ENCODE results near the gene YBEY. TPM values are rescaled to one million over a fixed set of nuclear protein-coding genes. Genes with fewer than 3 reads are reported as not detected.

YBEY gene
- polyA plus RNA-seq, 1 experiment, result 31.2 TPM

DNA sequence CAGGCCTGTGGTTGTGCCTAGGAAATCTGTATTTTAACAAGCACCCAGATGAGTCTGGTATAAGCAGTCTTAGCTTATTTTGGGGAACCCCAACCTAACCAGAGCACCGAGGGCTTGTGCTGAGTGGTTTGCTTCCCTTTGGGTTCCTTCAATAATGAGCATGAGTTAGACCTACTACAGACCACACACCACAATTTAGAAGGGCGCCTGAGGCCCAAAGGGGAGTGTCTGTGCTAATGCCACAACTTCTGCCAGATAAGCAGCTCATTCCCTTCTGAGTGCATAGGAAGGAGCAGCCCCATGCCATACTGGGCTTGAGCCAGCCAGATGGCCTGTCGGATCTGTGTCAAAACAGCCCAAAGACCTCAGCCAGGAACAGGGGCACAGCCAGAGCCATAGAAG, 42.2 kb upstream of the YBEY start:
- no peak overlapping the region for H3K27ac ChIP-seq (ENCODE audit: low read depth, low read length)
- H3K4me3 ChIP-seq (ENCODE audit: low read depth, low read length), result no peak overlapping the region
- DNase-seq (ENCODE audit: low read depth, low spot score), result no peak
- no peak for TF ChIP-seq CTCF (IDR thresholded peaks at IDR 0.05; ENCODE audit: low read depth, low read length)
- H3K9me3 ChIP-seq (ENCODE audit: control insufficient read depth, insufficient read depth, low read length), result no peaks in the 10 kb centered on the region
- POLR2A ChIA-PET, result no interaction called here
- H3K27me3 ChIP-seq (ENCODE audit: control insufficient read depth, insufficient read depth, low read length), result no peaks in the 10 kb centered on the region
- CTCF ChIA-PET, result interaction anchor here (1.0 to 1.5 kb wide), 2 partner anchors 91 to 101 kb away, joined by 3 to 5 read pairs; no protein-coding TSS in a partner anchor

DNA sequence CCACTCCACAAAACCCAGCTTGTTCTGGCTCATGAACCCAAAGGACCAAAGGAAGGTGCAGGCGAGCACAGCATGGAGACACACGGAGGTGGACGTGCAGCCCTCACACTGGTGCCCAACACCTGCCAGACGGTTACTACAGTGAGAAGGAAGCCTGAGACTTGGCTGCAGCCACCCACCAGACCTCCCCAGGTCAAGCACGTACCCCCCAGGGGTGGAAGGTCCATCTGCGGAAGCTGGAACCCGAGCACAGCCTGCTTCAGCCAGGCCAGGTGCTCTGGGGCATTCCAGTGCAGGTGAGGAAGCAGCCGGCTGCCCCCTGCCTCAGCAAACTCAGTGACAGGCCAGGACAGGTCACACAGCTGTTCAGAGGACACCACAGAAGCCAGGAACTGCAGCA, 41.5 kb upstream of the YBEY start:
- ChIA-PET CTCF (interaction anchor here (1.5 kb wide), 1 partner anchor 101 kb away, joined by 5 read pairs; no protein-coding TSS in a partner anchor), POLR2A (no interaction called here)
- no peaks in the 10 kb centered on the region for H3K9me3 ChIP-seq (ENCODE audit: control insufficient read depth, insufficient read depth, low read length)
- no peak for TF ChIP-seq CTCF (IDR thresholded peaks at IDR 0.05; ENCODE audit: low read depth, low read length)
- no peaks in the 10 kb centered on the region for H3K27me3 ChIP-seq (ENCODE audit: control insufficient read depth, insufficient read depth, low read length)
- no peak for DNase-seq (ENCODE audit: low read depth, low spot score)
- no peak overlapping the region for H3K4me3 ChIP-seq (ENCODE audit: low read depth, low read length)
- H3K27ac ChIP-seq (ENCODE audit: low read depth, low read length), result no peak overlapping the region

- ChIA-PET CTCF (no interaction called here), POLR2A (no interaction called here)
- no peaks in the 10 kb centered on the region for H3K9me3 ChIP-seq (ENCODE audit: control insufficient read depth, insufficient read depth, low read length)
- no peak for TF ChIP-seq CTCF (IDR thresholded peaks at IDR 0.05; ENCODE audit: low read depth, low read length)
- H3K27ac ChIP-seq (ENCODE audit: low read depth, low read length), result no peak overlapping the region
- H3K4me3 ChIP-seq (ENCODE audit: low read depth, low read length), result no peak overlapping the region
- DNase-seq (ENCODE audit: low read depth, low spot score), result no peak
- H3K27me3 ChIP-seq (ENCODE audit: control insufficient read depth, insufficient read depth, low read length), result no peaks in the 10 kb centered on the region
Observed at GRCh38 chr21:46245213-46245915, 40.8 kb upstream of the YBEY start.

DNA sequence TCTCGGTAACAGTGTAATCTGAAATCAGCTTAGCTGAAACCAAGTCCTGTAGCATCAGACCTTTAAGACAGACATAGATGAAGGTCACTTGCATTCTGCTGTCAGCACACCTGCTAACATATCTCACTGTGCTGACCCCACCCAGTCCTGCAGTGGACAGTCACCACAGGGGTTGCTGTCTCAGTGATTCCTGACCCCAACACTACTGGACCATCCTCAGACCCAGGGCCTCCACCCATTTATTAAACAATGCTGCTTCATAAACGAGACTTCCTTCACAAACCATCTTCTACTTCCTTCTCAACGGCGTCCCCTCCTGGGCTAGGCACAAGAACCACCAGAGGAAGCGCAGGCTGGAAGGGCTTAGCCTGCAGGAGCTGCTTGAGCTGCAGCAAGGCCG, 39.8 kb upstream of the YBEY start:
- no peak overlapping the region for H3K4me3 ChIP-seq (ENCODE audit: low read depth, low read length)
- no peaks in the 10 kb centered on the region for H3K9me3 ChIP-seq (ENCODE audit: control insufficient read depth, insufficient read depth, low read length)
- ChIA-PET POLR2A (no interaction called here), CTCF (no interaction called here)
- no peak for TF ChIP-seq CTCF (IDR thresholded peaks at IDR 0.05; ENCODE audit: low read depth, low read length)
- no peak overlapping the region for H3K27ac ChIP-seq (ENCODE audit: low read depth, low read length)
- H3K27me3 ChIP-seq (ENCODE audit: control insufficient read depth, insufficient read depth, low read length), result no peaks in the 10 kb centered on the region
- no peak for DNase-seq (ENCODE audit: low read depth, low spot score)

GRCh38 chr21:46247699-46248421, 38.3 kb upstream of the YBEY start:
- no peaks in the 10 kb centered on the region for H3K9me3 ChIP-seq (ENCODE audit: control insufficient read depth, insufficient read depth, low read length)
- no peak for TF ChIP-seq CTCF (IDR thresholded peaks at IDR 0.05; ENCODE audit: low read depth, low read length)
- DNase-seq (ENCODE audit: low read depth, low spot score), result no peak
- no peak overlapping the region for H3K27ac ChIP-seq (ENCODE audit: low read depth, low read length)
- no peak overlapping the region for H3K4me3 ChIP-seq (ENCODE audit: low read depth, low read length)
- no peaks in the 10 kb centered on the region for H3K27me3 ChIP-seq (ENCODE audit: control insufficient read depth, insufficient read depth, low read length)
- POLR2A ChIA-PET, result interaction anchor here (0.5 kb wide), 1 partner anchor 198 kb away, joined by 3 read pairs; no protein-coding TSS in a partner anchor
- CTCF ChIA-PET, result no interaction called here

All from AG04450 (cell line).